ENCODE measurements around the gene IHH.

The IHH gene

GRCh38 chr2:219060821-219061791, at the start of gene IHH:
TSS of gene IHH (minus strand) at chr2:219060921. CDS start at chr2:219060467, 454 bp downstream.
- no peak for DNase-seq (ENCODE audit: low read depth)

GRCh38 chr2:219109471-219109870, 48.8 kb upstream of the IHH start:
- no peak for DNase-seq (ENCODE audit: low read depth)

DNA sequence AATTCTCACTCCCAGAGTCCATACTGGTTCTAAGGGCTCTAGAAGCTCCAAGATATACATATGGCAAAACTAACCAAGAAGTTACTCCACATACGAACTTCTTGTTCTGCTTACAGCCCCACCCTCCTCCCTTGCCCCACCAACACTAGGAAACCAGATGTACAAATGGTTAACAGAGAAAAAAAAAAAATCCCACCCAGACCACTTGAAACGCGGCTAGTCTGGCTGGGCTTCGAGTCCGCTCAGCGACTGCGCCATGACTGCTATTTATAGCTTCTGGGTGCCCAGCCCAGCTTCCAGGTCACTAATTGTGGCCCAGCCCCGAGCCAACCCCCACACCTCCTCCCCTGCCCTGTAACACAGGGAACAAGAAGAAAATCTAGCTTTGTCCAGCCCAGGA, 47.0 kb upstream of the IHH start:
- no peak for DNase-seq (ENCODE audit: low read depth)

GRCh38 chr2:219106251-219106650, 45.5 kb upstream of the IHH start:
- DNase-seq (ENCODE audit: low read depth): no peak

DNA sequence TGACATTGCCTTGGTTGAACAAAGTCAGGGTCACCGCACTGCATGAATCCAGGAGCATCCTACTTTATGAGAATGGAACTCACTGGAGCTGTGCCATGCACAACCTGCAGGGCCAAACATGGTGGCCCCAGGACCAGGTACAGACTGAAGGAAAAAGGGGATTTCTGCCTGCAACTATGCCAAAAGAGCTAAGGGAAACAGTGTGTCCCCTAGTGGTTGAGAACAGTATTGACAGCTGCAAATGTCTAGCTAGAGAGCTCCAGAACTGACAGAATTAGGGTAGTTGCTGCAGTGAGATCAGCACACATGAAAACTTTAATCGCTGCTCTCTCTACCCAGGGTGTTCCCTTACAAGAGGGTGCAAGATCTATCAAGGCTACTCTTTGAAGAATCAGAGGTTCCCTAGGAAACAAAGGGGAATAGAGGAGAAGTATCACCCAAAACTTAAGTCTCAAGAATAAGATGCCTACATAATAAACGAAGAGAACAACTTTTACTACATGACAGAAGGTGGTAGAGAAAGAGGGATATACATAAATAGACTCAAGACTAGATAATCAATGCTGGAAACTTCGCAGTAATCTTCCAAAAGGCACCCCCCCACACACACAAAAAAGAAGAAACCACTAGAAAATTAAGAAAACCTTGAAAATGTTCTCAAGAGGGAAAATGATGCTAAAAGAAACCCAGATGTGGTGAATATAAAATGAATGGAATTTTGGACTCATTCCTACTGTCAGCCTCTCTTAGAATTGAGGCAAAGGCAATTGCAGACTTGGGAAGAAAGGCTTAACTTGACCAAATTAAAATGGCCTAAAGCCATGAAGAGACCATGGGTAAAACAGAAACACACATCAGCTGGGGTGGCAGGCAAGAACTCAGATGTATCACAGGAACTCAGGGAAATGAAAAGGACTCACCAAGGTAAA, 43.6 kb upstream of the IHH start:
- DNase-seq (ENCODE audit: low read depth): no peak

GRCh38 chr2:219099329-219099728, 38.6 kb upstream of the IHH start:
- no peak for DNase-seq (ENCODE audit: low read depth)

- no peak for DNase-seq (ENCODE audit: low read depth)
Measured at GRCh38 chr2:219095406-219095935, 34.8 kb upstream of the IHH start.

GRCh38 chr2:219094171-219094570, 33.5 kb upstream of the IHH start:
- no peak for DNase-seq (ENCODE audit: low read depth)

- no peak for DNase-seq (ENCODE audit: low read depth)
Measured at GRCh38 chr2:219090436-219091299, 29.9 kb upstream of the IHH start.

- DNase-seq (ENCODE audit: low read depth): no peak
Measured at GRCh38 chr2:219089330-219089729, 28.6 kb upstream of the IHH start.

GRCh38 chr2:219087848-219088247, 27.1 kb upstream of the IHH start:
- DNase-seq (ENCODE audit: low read depth): no peak

GRCh38 chr2:219087361-219087760, 26.6 kb upstream of the IHH start:
- DNase-seq (ENCODE audit: low read depth): no peak

- no peak for DNase-seq (ENCODE audit: low read depth)
Measured at GRCh38 chr2:219086196-219086595, 25.5 kb upstream of the IHH start.

DNA sequence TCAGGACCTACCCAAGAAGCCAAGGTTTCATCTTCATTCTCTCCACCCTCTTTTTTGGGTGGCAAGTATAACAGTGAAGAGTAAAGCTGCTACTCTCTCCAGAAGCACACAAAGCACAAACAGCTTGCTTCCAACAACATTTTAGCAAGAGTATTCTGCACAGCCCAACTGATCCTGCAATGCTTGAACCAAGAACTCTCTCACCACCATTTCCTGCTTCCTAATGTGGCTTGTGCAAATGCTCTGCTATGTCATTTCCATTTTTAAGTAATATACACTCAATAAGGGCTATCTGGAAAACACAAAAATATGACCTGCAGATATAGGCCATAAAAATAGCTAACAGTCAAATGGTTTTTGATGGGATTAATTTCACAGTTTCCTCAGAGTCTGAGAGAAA, 24.1 kb upstream of the IHH start:
- no peak for DNase-seq (ENCODE audit: low read depth)

DNA sequence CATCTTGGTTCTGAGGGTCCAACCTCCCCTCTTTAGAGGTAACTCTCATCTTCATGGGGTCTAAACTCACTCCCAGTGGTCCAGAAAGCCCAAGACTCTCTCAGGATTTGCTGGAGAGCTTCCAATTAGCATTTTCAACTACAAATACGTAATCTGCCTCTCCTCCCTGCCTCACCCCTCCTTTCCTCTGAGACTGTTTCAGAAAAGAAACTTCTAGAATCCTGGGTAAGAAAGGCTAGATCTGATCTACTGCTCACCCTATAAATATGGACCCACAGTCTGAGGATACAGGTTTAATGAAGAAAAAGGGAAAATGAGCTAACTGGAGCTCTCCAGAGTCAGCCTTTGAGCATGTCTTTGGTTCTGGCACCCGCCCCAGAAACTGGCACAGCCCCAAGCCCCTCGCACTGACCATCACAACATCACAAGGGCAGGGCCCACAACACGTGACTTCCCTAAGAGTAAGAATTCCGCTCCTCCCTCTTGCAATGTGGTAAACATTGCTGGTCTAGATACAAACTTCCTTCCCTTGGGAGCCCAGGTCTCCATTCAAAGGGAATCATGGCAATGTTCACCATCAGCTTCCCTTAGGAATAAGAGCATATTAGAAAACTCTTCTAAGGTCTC, 21.7 kb upstream of the IHH start:
- DNase-seq (ENCODE audit: low read depth): no peak

DNA sequence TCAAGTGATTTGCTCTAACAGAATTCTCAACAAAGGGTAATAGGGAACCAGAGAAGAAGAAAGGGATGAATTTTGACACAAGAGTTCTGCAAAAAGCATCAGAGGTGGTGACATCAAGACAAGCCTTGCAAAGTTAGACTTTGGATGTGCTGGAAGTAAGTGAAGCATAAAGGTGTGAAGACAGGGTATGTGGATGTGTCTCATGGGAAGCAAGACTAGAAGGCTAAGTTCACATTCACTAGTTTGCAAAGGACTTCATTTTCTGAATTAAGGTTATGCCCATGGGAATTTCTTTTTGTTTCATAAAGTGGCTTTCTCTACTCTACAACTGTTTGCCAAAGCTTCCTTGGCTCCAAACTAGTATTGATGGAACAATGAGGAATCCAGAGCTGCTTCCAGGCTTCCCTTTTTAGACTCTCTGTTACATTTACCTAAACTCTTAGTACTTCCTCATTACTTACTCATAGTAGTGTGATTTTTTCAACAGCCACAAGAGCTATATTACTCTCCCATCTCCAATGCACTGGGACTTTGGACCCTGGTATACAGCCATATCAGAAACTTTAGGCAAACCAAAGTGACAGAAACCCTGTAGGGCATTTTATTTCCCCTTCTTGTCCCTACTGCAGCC, 21.1 kb upstream of the IHH start:
- DNase-seq (ENCODE audit: low read depth): no peak

DNA sequence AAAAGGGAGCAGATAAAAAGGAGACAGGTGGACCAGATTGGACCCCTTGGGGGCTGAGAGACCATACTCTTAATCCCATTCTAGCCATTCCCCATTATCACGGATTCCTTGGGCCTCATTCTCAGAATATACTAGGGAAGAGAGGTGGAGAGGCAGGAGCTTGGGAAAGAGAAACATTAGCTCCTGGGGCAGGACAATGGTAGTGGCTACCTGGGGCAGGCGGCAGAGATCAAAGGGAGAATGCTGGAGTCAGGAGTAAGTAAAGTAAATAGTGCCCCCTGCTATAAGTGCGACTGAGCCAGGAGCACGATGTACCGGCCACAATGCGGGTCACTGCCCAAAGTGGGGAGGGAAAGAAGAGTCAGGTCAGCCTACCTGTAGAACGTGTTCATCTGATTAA, 20.4 kb upstream of the IHH start:
- DNase-seq (ENCODE audit: low read depth): no peak

GRCh38 chr2:219079417-219079816, 18.7 kb upstream of the IHH start:
- DNase-seq (ENCODE audit: low read depth): no peak

DNA sequence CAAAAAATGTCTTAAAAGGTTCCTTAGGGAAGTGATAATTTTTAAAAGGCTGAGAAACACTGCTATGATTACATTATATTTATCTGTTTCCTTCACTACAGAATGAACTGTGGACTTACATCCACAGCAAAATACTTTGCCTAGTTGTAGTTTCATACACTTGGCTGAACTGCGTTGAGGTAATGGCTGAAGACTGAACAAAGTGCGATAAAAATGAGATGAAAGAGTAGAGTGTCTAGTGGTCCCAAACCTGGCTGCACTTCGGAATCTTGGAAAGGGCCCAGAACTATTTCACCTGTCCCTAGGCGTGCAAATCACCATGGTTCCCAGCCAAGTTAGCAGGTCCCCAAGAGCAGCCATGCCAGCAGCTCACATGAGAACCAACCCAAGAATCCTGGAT, 18.2 kb upstream of the IHH start:
- DNase-seq (ENCODE audit: low read depth): no peak

DNA sequence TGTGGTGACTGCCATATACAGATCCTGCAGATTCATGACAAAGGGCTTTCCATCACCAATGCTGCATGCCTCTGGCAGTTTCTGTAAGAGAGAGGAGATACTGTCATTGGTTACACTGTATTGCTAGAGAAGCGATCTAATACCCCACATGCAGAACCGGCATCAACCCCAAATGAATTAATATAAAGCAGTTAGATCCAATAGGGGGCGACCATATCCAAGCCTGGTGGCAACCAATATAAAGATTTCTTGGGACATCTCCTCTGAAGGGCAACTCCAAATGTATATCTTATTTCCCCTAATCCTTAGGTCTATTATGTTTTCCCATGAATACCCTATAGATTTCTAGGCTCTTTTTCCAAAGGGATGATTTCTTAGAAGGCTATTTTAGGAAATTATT, 17.4 kb upstream of the IHH start:
- DNase-seq (ENCODE audit: low read depth): no peak

DNA sequence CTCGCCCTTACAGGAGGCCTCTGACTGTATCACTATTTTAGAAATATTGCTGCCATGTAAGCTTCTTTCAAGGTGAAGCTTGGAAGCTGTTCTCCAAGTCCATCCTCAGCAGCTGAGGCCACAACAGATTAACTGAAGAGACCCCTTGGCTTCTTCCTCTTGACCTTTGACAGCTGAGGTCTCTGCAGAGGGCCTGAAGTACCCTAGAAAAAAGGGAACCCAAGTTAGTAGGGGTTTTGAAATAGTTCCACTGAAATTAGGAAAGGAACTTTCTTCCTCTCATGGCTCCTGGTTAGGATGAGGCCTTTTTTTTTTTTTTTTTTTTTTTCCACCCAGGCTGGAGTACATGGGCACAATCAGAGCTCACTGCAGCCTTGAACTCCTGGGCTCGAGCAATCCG, 15.5 kb upstream of the IHH start:
- DNase-seq (ENCODE audit: low read depth): no peak

All from T-helper 22 cell (primary cell).